HG03103 (cell line): ENCODE measurements around the gene ERICH2.
"Not testable (repeated sequence)": the region's sequence is repeated elsewhere in the genome, so short reads cannot be mapped to it uniquely, and the experiment has no call there.

Experiments used
- ATAC-seq: cut with Tn5 transposase; IDR thresholded peaks from one replicate; pipeline ENCODE4 v1.9.1; 2021; ENCODE audit warnings: low read depth; ENCODE audit not compliant: unreplicated experiment

The ERICH2 gene, protein sequence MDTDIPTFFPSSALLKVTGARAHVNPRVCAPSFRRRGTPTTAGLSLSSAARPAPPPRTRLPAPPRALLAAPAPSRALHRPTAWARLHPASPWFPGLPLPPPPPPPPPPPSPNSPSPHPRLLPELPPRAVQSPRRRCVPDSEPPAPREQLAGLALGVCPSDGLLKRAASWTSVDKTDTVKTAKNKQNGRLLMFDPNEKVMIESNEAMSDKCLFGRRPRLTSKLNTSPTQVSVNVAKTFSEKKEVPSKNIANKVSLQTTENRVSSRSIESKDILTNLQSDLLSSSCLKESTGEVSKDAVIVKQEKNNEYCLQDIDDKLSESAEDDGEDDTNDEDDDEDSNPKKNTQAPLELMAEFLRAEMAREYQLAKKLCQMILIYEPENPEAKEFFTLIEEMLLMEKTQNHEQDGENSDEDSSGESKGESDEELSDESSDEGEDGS

DNA sequence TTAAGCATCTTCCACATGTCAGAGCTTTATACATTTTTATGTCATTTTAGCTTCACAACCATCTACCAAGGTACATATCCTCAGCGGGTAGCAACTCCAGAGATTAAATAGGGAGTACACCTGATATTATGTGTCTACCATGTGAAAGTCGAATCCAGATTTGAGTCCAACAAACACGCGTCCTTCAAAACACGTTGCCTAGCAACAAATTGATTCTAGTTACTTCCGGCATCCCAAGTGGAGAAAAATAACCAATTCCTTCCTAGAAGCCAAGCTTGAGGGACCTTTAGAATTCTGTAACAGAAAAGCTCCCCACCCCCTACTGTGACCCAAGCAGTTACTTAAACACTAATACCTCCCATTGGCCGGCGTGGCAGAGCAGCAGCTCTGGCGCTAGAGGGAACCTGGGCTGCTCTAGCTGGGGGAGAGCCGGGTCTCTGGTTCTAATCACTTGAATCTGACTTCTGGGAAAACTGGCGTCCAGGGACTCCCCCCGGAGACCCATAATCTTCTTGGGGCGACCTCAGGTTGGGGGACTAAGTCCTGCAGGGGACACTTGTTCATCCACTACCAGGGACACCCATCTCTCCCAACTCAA, at the start of gene ERICH2:
Gene ERICH2 (plus strand): TSS at position 371 of the 598 bp plus-strand sequence. CDS start 304 bp downstream, outside the sequence.
- ATAC-seq, result peak; percentile 46

GRCh38 chr2:170721678-170722077, 48.5 kb upstream of the ERICH2 start:
- no peak for ATAC-seq

DNA sequence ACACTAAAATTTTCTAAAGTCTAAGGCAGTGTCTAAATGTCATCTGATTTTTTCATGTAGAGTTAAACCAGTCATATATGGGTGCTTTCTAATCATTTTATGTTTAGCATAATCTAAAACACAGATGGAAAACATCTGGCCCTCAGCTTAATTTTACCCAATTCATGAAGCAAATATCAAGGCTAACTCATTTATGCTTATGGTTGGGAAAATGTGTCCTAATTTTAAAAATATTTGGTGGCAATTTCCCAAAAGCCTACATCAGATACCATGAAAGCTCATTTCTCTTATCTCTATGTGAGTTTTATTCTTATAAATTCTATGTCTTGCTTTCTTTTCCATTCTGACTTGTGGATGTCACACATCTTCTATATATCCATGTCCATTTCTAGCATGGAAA, 47.9 kb upstream of the ERICH2 start:
- no peak for ATAC-seq

DNA sequence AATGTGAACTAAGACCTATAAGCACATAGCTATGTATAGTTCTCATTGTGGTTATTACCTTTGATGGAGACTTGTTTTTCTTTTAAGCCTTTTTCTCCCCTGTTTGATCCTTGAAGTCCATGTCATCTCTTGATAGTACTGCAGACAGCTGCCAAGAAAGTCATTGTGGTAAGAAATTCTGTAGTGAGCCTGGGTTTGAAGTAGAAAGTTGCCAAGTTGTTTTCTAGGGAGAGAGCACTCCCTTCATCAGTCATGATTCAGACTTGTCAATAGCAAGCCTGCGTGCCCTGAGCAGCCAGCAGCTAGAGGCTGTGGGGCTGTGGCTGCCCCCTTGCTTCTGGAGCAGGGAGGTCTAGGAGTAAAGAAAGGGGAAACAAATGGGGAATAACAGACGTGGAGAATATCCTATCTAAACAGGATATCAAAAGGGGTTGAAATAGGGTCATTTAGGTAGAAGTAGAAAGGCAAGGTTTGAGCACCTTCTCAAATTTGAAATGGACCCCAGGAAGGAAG, 46.7 kb upstream of the ERICH2 start:
- ATAC-seq, result no peak

GRCh38 chr2:170733798-170734600, 36.2 kb upstream of the ERICH2 start:
- no peak for ATAC-seq

DNA sequence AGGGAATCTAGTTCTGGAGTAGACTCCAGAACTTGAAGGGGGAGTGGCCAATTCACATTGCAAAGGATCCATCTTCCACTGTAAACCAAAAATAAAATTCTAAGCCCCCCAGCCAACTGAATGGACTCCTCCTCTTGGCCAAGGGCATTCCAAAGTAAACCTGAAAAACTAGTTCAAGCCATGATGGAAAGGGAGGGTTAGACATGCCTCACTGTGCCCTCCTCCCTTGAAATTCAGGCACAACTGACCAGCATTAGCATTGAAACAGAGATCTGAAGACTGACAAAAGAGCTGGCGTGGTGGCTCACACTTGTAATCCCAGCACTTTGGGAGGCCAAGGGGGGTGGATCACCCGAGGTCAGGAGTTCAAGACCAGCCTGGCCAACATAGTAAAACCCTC, 35.6 kb upstream of the ERICH2 start:
- not testable (repeated sequence) for ATAC-seq

DNA sequence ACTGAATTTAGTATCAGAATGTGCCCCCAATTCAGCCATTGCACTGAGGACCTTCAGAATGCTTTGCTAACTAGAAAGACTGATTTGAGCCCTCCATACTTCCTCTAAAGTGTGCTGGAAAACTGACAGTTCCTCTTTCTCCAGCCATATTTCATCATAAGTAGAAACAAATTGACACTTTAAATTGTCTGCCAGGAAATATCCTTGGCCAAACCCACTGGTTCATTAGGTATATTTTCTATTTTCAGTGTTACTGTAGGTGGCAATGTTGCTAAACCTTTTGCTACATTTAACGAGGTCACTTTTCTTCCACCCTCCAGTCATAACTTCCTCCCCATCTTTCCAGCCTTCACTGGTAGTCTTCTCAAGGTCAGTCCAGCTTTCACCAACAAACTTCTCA, 33.5 kb upstream of the ERICH2 start:
- no peak for ATAC-seq

- ATAC-seq, result no peak
These were observed 32.8 kb upstream of the ERICH2 start for GRCh38 chr2:170737406-170737805.

DNA sequence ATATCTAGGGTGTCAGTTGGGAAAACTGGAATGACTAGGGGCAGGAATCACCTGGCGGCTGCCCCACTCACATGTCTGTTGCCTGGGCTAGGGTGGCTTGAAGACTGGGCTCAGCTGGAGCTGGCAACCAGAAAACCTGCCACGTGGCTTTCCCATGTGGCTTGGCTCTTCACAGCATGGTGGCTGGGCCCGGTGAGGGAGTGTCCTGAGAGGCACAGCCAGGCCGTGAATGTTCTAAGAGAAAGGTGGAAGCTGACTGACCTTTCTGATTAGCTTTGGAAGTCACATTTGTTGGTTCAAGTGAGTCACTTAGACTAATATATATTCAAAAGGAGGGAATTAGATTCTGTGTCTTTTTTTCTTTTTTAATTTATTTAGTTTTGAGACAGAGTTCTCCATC, 32.4 kb upstream of the ERICH2 start:
- no peak for ATAC-seq

DNA sequence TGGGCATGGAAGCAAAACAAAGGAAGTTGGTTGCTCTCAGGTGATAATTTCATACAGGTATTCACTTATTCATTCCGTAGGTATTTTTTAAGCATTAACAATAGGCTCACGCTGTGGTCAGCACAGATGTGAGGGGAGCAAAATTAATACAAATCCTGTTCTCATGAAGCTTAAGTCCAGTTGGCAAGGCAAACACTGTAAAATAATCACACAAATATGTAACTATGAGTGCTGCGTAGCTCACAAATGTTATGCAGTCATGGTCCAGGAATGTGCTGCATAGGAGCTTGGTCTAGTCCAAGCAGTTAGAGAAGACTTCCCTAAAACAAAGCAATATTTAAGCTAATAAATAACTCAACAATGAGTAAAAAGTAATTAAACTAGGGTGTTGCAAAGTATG, 31.1 kb upstream of the ERICH2 start:
- no peak for ATAC-seq

DNA sequence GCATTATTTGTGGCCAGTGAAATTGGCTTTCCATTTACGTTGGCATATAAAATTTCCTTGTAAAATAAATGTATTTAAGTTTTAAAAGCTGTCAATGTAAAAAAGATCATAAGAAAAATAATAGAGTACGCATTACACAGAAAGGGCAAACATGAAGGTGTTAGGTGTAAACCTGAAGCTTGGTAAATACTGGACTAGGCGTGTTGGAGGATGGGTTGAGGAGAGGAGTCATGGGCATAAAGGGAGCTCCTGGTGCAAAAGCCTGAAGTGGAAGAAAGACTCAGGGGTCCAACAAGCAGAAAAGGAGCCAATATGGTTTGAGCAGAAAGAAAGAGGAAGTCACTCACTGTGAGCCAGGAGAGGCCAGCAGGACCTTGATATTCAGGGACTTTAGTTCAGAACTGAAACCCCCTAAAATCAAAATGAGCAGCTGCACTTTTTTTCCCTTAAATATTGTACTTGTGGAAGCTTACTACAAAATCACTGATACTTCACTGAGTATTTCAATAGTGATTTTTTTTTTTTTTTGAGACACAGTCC, 30.6 kb upstream of the ERICH2 start:
- ATAC-seq, result no peak

- ATAC-seq, result no peak
These were observed 29.5 kb upstream of the ERICH2 start for GRCh38 chr2:170740660-170741059.

DNA sequence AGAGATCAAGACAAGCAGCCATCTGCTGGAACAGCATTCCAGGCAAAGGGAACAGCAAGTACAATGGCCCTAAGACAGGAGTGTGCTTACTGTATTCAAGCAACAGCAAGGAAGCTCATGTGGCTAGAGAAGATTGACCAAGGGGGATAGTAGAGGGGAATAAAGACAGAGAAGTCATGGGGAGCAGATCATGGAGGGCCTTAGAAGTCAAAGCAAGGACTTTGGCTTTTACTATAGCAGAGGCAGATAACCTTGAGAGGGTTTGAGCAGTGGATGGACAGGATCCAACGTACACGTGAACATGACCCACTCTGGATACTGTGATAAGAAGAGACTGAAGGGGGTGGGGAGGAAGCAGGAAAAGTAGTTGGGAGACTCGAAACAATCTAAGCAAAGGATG, 28.2 kb upstream of the ERICH2 start:
- no peak for ATAC-seq

GRCh38 chr2:170742896-170743529, 27.2 kb upstream of the ERICH2 start:
- ATAC-seq, result no peak

DNA sequence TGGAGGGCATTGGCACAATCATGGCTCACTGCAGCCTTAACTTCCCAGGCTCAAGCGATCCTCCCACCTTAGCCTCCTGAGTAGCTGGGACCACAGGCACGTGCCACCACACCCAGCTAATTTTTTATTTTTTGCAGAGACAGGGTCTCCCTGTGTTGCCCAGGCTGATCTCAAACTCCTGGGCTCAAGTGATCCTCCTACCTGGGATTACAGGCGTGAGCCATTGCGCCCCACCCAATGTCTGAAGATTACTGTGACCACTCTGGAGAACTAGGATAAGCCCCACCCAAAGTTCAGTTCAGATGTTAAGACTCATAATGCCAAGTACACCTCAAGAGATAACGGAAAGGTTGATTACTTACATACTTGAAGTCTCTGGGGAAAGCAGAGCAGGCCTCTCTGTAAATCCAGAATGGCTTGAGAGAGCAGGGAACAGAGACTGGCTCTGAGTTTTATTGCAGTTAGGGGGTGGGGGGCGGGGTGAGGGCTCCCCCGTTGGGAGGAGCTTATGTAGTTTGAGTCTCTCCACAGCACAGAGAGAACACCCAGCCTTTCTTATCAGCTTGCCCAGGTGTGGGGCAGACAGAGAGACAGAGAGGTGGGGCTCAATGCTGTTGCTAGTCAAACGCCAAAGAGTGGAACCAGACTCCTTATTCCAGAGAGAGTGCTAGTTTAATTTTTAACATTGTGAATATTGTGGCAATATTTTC, 26.5 kb upstream of the ERICH2 start:
- ATAC-seq, result no peak

- ATAC-seq, result no peak
These were observed 25.8 kb upstream of the ERICH2 start for GRCh38 chr2:170744248-170745002.

DNA sequence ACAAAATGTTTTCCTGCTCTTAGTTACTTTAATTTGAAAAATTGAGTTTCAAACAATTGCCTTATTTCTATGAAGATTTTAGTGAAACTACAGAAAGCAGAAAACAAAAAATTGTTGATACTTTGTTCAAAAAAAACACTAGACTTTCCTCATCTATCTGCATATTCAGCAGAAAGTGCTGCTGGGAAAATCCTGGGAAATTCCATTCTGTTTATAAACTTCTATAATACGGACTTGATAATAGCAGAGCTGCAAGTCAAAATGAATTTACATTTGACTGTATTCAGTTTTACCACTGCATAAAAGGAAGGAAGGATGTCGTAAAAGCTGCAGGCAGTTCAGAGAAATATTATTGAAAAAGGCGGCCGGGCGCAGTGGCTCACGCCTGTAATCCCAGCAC, 24.9 kb upstream of the ERICH2 start:
- no peak for ATAC-seq

- no peak for ATAC-seq
These were observed 22.3 kb upstream of the ERICH2 start for GRCh38 chr2:170747921-170748320.

GRCh38 chr2:170751555-170751954, 18.6 kb upstream of the ERICH2 start:
- not testable (repeated sequence) for ATAC-seq
